NCI-H1436 (cell line): ENCODE measurements around the gene P2RY14.
"Not testable (repeated sequence)": the region's sequence is repeated elsewhere in the genome, so short reads cannot be mapped to it uniquely, and the experiment has no call there.

Experiments used
- DNase-seq: peaks from one replicate; lab custom pipeline; 2025; lab: John Stamatoyannopoulos, UW

Gene P2RY14

DNA sequence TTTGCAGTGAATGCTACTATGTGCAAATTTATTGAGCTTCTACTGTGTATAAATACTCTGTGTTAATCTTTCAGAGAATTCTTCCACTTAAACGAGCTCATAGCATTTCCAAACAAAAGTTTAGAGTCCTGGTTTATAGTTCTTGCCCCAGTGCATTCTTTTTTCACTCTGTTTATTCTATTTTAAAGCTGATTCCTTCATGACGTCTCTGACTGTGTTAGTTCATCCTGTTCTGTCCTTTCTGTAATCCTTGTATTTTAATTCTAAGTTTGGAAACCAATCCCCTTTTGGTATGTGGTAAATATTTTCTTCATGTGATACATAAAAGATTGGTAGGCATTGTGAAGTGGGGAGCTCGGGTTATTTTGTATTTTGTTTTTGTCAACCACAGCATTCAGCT lies 18.7 kb downstream of the P2RY14 start:
- no peak for DNase-seq

DNA sequence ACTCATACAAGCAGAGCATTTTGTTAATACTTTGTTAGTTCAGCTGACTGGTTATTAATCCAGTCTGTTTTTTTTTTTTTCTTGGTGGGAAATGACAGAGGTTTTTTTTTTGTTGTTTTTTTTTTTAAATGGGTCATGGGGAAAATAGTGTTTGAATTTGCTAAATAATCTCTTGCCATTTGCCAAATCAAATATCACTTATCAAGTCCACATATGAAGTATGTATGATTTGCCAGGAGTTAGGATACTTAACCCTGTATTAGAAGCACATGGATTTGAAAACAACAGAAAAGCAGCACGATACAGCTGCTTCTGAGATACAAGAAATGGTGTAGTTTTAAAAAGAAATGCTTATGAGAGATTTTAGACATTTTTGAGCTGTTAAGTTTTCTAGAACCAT lies 21.6 kb downstream of the P2RY14 start:
- no peak for DNase-seq

DNA sequence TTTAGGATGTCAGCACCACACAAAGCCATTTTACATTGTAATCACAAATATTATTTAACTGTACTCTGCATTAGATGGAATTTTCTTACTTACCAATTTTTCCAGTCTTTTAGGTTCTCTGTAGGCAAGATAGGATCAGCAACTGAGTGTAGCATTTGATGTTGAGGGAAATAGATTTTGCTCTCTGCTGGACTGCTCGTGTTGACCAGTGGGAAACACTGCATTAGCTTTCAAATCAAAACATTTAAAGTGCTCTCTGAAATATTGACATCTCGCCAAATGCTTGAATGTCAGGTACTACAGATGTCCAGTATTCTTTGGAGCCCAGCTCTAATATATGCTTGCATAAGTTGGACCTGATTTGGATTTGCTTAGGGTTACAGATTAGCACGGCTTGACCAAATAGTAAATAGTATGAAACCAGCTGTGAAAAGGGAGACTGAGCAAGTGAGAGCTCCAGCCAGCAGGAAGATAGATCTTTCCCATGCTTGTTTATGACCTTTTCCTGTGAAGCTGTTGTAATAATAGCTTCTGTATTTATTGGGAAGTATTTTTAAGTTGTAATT lies 29.5 kb downstream of the P2RY14 start:
- no peak for DNase-seq

GRCh38 chr3:151242006-151242405 lies 36.3 kb downstream of the P2RY14 start:
- not testable (repeated sequence) for DNase-seq

DNA sequence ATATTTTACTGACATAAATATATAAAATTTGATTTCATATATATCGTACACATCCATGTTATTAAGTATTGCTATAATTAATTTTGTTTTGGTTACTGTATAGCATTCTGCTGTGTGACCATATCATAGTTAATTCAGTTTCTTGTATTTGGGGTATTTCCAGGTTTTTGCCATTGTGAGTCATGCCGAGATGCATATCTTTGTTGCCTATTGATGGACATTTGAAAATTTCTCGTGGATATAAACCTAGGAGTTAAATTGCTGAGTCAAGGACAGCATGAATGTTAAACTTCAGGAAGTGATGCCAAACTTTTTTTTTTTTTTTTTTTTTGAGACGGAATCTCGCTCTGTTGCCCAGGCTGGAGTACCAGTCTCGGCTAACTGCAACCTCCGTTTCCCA lies 41.6 kb downstream of the P2RY14 start:
- DNase-seq = no peak

DNA sequence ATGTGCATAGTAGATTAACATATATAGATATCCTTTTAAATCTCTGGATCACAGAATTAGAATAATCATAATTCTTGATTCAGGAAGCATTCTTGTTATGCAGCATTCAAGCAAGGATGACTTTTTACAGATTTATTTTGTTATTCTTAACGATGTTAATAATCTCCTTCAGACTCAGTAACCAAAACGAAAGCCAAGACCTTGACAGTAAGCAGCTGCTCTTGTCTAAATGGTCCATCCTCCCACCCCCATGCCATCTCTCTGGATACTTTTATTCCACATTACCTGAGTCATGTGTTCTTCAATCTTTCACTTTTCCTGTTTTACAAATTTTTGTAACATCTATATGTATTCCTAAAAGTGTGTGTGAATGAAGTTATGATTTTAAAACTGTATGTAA lies 42.0 kb downstream of the P2RY14 start:
- DNase-seq = no peak

- no peak for DNase-seq
Observed at GRCh38 chr3:151234825-151235224, 43.5 kb downstream of the P2RY14 start.

GRCh38 chr3:151232991-151233390 lies 45.4 kb downstream of the P2RY14 start:
- DNase-seq = no peak

DNA sequence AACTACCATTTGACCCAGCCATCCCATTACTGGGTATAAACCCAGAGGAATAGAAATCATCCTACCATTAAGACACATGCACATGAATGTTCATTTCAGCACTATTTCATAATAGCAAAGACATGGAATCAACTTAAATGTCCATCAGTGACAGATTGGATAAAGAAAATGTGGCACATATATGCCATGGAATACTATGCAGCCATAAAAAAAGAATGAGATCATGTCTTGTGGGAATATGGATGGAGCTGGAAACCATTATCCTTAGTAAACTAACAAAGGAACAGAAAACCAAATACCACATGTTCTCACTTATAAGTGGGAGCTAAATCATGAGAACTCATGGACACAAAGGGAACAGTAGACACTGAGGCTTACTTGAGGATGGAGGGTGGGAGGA lies 45.9 kb downstream of the P2RY14 start:
- not testable (repeated sequence) for DNase-seq

- no peak for DNase-seq
Observed at GRCh38 chr3:151230646-151231045, 47.7 kb downstream of the P2RY14 start.

DNA sequence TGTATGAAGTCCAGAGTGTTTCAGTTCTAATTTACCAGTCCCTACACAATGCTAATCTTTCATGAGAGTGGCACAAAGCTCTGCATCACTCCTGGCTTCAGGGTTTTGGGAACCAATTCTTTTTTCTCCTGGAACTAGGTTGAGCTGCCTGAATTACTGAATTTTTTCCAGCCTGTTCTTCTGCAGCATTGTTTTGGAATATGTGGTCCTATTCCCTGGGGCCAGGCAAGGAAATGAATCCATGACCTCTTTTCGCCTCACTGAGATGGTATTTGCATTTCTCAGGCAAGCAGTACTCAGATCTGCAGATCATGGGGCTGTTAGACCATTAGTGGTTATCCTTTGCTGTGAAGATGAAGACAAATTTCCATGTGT lies 49.7 kb downstream of the P2RY14 start:
- no peak for DNase-seq

GRCh38 chr3:151227807-151228665 lies 50.3 kb downstream of the P2RY14 start:
- peak; percentile 73 for DNase-seq

- no peak for DNase-seq
Observed at GRCh38 chr3:151227266-151227806, 51.0 kb downstream of the P2RY14 start.

GRCh38 chr3:151226825-151227224 lies 51.5 kb downstream of the P2RY14 start:
- DNase-seq = no peak

DNA sequence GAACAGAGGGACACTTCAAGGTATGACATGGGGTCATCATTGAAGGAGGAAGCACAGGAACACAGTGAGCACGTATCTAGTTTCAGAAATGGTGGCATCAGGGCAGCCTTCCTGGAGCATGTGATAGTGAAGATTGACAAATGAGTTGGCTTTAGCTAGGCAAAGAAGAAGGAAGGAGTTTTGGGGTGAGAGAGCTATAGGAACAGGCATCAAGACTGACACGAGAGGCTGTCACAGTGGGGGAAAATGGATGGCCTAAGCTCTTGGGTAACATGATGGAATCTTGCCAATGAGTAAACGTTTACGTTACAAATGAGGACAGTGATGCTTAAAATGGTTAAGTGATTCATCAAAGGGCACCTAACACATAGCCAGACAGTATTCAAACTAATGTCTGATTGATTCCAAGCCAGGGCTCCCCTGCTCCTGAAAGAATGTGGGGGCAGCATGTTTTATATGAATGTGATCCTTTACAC lies 52.2 kb downstream of the P2RY14 start:
- DNase-seq = no peak

DNA sequence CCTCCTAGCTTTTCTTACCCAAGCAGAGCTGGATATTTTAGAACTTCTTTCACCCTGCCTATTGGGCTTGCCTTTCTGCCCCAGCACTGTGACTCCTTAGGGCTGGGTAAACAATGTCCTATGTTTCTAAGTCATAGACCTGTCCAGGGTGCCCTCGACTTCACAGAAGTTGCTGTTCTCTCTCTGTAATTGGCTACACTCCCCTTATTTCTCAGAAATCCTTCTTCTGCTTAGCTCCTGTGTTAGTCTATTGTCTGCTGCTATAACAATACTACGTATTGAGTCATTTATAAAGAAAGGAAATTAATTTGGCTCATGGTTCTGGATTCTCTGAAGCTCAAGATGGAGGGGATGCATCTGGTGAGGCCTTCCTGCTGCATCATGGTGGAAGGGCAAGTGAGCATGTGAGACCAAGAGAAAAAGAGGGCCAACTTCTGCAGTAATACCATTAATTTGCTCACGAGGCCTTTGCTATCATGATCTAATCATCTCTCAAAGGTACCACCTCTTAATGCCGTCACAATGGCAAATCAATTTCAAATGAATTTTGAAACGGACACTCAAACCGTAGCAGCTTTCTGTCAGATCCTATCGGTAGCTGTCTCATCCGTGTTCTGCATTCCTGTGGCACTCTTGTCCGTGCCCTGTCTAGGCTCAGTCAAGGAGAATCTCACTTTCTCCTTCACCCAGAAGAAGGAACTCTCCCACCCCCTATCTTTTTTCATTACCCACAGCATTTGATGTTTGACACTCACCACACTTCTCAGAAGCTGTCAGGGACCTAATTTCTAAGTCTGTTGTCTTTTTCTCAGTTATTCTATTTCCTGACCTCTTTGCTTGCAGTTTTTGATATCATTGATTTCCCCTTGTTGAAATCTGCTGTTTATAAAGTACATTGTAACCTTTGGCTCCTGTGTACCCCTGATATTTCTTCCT lies 53.0 kb downstream of the P2RY14 start:
- DNase-seq = no peak

- DNase-seq = no peak
Observed at GRCh38 chr3:151224268-151224866, 54.0 kb downstream of the P2RY14 start.

DNA sequence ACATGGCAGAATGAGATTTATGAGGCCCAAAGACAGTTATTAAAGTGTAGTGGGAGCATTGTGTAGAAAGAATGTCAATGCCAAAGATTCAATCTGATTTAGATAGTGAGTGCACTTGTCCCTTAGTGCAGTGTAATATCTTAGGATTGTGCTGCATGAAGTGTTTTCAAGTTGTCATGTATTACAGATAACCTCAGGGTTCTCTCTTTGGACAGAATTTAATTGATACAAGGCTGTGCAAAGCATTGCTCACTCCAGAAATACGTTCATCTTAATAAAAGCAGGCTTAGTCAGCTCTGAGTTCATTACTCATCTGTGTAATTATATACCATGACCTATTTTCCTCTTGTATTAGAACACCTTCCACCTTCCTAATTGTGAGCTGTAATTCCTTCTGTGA lies 59.3 kb downstream of the P2RY14 start:
- peak; percentile 36 for DNase-seq

DNA sequence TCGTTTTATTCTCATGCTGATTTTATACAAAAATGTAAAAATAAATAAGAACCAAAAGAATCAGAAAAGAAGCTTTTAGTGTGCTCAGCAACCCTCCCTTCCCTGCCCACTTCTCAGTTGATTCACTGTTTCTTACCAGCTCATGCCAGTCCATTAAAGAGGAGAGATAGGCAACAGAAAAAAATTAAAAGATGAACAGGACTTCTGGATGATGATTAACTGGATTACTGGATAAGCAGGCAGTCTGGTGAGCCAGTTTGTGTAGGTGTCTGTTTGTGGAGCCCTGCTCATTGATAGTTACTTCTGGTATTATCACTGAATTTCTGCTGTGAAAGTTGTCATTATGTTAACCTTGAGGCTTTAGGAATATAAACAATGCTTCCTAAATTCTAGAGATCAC lies 60.2 kb downstream of the P2RY14 start:
- DNase-seq = no peak

GRCh38 chr3:151216641-151217607 lies 61.4 kb downstream of the P2RY14 start:
- no peak for DNase-seq

GRCh38 chr3:151214459-151214858 lies 63.9 kb downstream of the P2RY14 start:
- no peak for DNase-seq
